Stromal cell of bone marrow (primary cell): ENCODE measurements around the gene KCNG2.

Source experiments
- DNase-seq: peaks from one replicate; pipeline ENCODE4 v3.0.0-alpha.2; 2012; ENCODE audit warnings: low read depth

KCNG2 gene

GRCh38 chr18:79819064-79819967, 21.6 kb downstream of the KCNG2 start:
- no peak for DNase-seq

GRCh38 chr18:79819968-79820351, 22.2 kb downstream of the KCNG2 start:
- DNase-seq, result no peak

- no peak for DNase-seq
Measured at GRCh38 chr18:79823120-79823519, 25.4 kb downstream of the KCNG2 start.

- DNase-seq, result no peak
Measured at GRCh38 chr18:79825913-79826312, 28.2 kb downstream of the KCNG2 start.

GRCh38 chr18:79826966-79827365, 29.2 kb downstream of the KCNG2 start:
- no peak for DNase-seq

- no peak for DNase-seq
Measured at GRCh38 chr18:79828258-79828657, 30.5 kb downstream of the KCNG2 start.

GRCh38 chr18:79829136-79829854, 31.6 kb downstream of the KCNG2 start:
- no peak for DNase-seq

- no peak for DNase-seq
Measured at GRCh38 chr18:79832169-79832568, 34.4 kb downstream of the KCNG2 start.

- DNase-seq, result no peak
Measured at GRCh38 chr18:79834834-79835233, 37.1 kb downstream of the KCNG2 start.

- no peak for DNase-seq
Measured at GRCh38 chr18:79841936-79842335, 44.2 kb downstream of the KCNG2 start.

GRCh38 chr18:79844999-79845563, 47.3 kb downstream of the KCNG2 start:
- DNase-seq, result no peak

GRCh38 chr18:79846936-79847557, 49.3 kb downstream of the KCNG2 start:
- DNase-seq, result no peak

GRCh38 chr18:79847606-79848293, 50.0 kb downstream of the KCNG2 start:
- no peak for DNase-seq

- DNase-seq, result no peak
Measured at GRCh38 chr18:79848294-79848578, 50.5 kb downstream of the KCNG2 start.

- no peak for DNase-seq
Measured at GRCh38 chr18:79848579-79849327, 51.0 kb downstream of the KCNG2 start.

GRCh38 chr18:79849328-79850207, 51.8 kb downstream of the KCNG2 start:
- DNase-seq, result no peak

GRCh38 chr18:79850731-79851130, 53.0 kb downstream of the KCNG2 start:
- no peak for DNase-seq

- no peak for DNase-seq
Measured at GRCh38 chr18:79851489-79851888, 53.8 kb downstream of the KCNG2 start.

GRCh38 chr18:79851950-79852349, 54.2 kb downstream of the KCNG2 start:
- no peak for DNase-seq

GRCh38 chr18:79852561-79853302, 55.0 kb downstream of the KCNG2 start:
- no peak for DNase-seq
